DMS 273 (cell line): ENCODE measurements around the gene ZBTB7C.

ENCODE experiments used
- DNase-seq: peaks from one replicate; lab custom pipeline; 2025; ENCODE audit not compliant: unreplicated experiment; lab: John Stamatoyannopoulos, UW

ZBTB7C gene

DNA sequence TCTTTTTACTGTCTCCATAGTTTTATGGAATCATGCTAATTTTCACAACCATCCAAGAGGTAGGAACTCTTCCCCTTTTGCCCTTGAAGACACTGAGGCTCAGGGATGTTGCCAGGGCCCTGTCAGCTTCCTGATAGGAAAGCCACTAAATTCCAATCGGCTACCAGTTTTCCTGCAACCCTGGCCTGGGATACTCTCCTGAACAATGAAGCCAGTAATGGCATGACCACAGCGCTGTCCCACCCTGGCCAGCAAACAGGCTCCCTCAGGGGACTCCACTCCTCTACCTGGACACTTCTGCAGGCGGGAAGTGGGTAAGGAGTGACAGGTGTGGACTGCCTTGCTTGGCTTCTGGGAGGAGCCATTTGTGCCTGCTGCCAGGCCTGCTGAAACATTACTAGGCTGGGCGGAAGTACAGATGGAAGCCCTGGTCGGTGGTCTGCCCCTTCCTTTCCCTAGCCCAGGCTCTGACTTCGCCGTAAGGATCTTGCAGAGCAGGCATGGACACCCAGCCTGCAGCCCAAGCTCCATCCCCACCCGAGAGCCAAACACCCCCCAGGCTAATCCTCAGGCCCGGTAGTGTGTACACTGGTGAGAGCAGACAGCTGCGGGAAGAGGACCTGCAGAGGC is 400.0 kb downstream of the ZBTB7C start:
- no peak for DNase-seq

DNA sequence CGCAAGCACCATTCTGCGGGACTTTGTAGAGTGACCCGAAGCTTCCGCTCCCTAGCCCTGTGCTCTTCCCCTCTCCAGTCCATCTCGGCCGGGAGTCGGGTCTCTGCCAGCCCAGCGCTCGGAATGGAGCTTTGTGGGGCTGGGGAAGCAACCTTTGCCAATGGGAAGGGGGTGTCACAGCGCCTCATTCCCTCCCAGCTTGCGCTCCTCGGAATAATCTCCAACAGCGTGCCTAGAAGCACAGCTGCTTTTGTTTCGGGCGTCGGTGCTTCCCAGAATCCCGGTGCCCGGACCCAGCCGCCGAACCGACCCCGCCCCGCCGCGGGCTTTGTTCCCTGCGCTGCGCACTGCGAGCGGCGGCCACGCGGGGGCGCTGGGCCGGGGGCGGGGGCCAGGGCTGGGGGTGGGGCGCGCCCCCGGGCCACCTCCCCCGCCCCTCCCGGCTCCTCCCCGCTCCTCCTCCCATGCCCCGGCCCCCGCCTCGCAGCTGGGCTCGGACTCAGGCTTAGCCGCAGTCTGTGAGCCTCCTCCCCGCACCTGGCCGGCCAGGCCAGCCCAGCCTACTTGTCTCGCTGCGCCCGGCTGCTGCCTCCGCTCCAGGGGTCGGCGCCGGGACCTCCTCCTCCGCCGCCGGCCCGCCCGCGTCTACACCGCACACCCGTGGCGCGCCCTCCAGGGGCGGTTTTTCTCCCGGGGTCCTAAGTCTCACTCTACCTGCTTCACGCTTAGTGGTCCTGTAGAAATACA is 401.1 kb downstream of the ZBTB7C start:
- DNase-seq, result peak; percentile 87

DNA sequence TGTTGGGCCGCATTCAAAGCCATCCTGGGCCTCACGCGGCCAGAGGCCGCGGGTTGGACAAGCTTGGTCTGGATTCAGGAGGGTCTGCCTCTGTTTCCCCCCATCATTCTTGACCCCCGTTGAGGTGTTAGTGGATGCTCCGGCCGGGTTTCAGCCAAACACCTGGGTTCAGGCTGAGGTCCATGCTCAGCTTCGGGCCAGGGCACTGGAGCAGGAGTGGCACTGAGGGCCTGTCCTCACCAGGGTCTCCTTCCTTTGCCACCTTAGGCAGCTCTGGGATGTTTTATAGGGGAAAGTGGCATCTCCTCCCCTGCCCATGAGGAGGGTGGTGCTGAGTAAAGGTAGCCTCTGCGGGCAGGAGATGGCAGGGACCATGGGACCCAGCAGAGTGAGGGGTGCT is 401.8 kb downstream of the ZBTB7C start:
- DNase-seq, result no peak

DNA sequence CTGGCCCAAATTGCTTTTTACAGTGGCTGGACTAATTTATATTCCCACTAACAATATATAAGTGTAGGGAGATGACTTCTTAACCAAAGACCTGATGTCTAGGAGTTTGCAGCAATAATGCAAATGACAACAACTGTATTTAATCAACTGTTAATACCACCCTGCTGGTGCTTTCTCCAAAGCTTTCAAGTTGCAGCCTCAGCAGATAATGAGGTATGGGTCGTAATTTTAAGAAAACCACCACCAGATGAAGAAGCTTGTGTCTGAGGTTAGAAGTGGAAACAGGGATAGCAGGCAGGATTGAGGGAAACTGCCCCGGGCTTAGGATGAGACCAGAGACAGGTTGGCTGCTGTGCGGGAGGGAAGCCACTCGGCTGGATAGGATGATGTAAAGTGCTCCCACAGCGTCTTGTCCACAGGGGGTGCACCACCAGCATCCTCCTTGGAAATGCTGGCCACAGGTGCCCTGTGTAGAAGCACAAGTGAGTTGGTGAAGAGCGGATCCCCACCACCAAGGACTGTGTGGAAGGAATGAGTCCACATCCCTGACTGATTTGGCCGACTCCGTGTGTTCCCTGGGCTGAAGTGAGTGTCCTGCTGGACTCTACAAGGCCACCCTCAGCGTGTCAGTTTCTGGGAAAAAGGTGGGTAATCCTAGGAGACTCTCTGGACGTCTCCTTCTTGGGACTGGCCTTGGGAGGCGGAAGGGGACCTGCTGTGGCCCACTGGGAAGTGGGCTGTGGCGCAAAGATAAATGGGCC is 402.6 kb downstream of the ZBTB7C start:
- no peak for DNase-seq

DNA sequence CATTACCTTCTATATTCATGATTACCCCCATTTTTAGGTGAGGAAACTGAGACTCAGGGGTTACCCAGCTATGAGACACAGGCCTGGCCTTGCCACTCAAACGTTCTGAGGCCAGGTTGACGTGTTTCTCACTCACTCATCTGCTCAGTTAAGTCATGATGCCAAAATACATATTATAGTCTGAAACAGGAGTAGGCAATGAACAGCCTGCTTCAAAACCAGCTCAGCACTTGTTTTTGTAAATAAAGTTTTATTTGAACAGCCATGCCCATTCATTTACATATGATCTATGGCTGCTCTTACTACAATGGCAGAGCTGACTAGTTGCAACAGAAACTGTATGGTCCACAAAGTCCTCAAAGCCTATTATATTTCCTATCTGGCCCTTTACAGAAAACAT is 404.6 kb downstream of the ZBTB7C start:
- DNase-seq, result no peak

DNA sequence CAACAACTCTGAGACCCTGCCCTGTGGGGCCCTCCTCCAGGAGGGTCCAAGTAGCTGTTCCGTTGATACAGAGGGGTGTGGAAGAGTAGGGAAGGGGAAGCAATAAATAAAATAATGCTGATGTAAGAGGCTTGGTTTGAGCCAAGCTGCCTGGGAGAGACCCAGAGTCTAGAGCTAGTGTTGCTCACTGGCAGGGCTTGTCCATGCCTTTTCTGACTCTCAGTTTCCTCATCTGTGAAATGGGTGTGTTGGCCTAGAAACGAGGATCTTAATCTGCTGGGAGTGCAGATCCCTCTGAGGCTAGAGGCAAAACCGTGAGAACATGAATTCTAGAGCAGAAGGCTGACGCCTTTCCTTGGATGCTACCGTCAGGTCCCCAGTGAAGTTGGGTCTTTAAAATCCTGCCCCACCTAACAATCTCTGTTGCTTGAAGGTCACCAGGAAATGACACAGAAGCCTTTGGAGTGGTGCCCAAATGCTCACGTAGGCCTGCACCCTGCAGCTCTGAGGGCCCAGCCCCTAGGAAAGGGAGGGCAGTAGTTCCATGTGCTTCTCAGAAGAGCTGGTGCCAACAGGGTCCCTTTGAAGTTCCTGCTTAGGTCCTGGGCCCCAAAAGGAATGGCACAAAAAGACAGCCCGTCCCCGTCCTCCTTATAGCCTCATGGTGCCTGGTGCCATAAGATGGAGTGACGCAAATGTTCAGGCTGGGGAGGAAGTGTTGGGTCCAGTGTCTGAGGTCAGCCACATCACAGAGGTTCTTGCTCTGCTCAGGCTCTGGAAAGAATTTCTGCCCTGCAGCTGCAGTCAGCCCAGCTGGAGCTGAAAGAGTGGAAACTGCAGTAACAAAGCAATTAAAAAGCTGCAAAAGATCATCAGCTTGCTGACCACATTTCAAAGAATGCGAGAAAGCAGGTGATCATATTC is 405.5 kb downstream of the ZBTB7C start:
- no peak for DNase-seq

DNA sequence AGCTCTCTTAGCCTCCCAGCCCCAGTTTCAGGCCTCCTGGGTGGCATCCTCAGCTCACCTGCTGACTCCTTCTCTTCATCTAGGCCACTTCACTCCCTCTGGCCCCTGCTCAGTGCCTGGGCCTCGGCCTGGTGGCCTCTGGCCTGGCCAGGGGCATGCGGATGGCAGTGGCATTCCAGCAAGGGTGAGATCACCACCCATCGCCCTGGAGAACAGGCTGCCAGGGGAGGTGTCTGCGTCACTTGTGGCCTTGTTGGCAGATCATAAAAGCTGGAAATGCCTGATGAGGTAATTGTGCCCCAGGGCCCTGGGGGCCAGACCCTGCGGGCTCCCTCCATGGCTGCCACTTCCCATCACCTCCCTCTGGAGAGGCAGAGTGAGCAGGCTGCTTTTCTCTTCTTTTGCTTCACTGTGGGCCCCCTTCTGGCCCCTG is 406.2 kb downstream of the ZBTB7C start:
- peak; percentile 33 for DNase-seq

DNA sequence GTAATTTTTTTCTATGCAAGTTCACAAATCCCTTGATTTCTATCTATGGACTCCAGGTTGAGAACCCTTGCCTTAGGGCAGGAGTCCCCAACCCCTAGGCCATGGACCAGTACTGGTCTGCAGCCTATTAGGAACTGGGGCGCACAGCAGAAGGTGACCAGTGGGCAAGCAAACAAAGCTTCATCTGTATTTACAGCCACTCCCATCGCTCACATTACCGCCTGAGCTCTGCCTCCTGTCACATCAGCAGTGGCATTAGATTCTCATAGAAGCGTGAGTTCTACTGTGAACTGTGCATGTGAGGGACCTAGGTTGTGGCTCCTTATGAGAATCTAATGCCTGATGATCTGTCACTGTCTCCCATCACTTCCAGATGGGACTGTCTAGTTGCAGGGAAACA is 408.5 kb downstream of the ZBTB7C start:
- no peak for DNase-seq

DNA sequence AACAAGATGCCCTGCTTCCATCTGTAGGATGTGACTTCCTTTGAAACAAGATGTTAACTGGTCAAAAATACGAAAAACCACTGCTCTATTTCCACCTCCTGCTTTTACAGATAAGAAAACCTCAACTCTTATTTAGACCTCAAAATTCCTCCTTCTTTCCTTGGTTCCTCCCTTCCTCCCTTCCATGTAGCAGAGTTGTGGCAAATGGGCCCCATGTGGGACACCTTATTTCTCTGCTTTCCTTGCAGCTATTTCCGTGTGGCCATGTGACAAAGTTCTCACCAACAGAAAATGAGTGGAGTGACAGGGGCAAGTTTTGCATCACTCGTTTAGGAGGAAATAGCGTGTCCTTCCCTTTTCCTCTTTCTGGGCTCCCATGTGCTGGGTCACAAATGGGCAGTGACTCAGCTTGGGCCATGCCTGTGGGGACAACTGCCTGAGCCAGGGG is 409.4 kb downstream of the ZBTB7C start:
- no peak for DNase-seq

DNA sequence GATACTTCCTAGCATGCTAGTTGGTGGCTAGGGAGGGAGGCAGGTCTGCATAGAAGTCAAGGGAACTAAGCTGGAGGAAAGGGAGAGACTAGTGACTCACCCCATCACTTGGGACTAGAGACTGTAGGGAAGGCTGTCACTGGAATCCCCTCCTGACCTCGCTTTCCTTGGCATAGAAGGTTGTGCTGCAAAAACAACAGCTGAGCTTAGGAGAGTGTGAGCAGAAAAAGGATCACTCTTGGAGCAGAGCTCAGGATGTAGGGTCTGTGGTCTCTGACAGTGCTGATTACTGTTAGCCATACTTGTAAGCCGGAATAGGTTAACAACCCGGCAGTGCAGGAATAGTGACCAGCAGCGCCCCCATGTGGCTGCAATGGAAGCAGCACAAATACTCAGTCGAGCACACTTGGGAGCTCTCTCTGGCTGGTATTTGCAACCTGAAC is 411.8 kb downstream of the ZBTB7C start:
- peak; percentile 58 for DNase-seq

DNA sequence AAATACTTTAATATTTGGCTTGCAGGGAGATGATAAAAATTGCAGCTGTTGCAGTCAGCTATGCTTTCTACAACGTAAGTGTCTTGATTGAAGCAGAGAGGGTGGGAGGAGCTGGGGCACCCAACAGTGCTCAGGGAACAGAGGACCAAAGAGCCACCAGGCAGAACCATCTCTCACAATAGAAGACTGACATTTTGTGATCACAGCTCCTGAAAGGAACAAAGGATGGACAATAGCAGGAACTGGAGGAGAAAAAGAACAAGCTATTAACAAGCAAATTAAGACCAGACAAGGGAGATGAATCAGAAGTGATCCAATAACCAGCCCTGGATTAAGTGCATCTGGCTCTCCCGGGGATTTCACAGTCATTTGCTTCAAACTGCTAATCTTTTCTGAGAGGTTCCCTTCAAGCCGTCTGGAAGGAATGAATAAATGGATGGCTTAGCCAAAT is 413.1 kb downstream of the ZBTB7C start:
- DNase-seq, result no peak

DNA sequence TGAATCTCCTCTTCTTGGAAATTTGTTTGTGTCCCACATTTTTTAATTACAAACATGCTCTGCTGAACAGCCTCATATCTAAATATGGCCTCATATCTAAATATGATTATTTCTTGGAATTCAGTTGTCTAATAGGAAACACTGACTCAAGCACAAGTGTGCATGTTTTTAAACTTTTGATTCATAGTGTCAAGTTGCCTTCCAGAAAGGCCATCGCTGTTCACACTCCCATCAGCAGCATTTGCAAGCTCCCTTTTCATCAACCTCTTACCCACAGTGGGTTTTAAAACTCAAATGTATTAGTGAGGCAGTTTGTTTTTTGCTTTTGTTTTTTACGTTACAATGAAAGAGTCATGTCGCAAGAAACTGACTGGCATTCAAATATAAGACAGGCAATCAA is 413.5 kb downstream of the ZBTB7C start:
- no peak for DNase-seq

DNA sequence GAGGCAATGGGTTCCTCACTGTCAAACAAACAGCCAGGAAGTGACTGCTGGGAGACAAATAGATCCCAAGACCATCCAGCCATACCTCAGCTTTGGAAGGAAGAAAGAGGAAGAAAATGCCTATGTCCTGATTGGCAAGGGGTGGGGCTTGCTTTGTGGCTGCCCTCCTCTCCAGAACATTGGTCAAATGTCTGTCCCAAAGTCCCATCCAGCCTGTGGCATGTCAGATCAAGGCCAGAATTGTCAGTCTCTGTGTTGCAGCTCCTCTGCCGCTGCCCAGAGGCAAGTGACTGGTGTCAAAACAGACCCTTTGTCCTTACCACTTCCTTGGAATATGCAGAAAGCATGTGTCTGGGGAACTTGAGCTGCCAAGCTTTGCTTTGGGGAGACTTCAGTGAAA is 415.8 kb downstream of the ZBTB7C start:
- DNase-seq, result no peak

DNA sequence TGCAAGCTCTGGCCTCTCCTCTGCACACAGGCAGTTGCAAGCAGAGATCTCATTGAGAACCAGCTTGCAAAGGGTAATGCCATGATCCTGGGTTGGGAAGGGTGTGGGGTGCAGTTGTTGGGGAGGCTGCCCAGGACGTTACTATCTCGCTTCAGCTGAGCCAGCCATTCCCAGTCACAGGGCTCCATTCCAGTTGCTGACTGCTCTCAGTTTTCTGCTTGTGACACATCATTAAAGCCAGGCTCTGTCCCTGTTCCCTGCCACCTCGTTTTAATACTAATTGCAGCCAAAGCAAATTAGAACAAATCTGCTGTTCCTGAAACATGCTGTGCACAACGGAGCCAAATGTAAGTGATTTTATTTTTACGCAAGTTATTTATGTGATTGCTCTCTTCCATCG is 416.2 kb downstream of the ZBTB7C start:
- no peak for DNase-seq

DNA sequence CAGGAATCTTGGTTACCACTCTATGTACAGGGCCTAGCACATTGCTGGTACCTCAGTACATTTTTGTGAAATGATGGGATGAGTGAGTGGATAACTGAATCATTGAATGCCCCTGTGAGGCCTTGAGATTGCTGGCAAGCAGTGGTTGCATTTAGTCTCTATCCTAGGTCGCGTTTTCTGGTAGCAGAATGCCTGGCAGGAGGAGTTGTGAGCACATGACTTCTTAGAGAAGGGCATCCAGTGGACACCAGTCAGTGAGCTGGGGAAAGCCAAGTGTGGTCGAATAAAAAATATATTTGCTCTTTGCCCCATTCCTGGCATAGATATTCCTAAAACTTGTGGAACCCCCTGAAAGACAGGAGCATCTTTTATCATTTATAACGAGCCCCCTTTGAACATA is 416.9 kb downstream of the ZBTB7C start:
- no peak for DNase-seq

DNA sequence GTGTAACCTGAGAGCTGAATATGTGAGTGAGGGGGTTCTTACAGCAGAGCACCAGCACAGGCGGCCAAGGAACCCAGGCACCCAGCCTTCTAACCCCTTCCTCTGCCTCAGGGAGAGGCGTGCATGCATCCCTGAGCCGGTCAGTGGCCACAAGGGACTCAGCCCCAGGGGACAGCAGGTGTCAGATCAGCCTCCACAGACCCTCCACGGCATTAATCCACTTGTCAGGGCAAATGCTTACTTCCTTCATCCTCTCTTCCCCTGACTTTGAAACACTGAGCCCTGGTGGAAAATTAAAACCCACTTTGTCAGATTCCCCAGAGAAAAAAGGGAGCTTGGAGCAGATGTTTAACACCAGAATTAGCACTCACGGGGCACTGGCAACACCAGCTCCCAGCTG is 418.2 kb downstream of the ZBTB7C start:
- DNase-seq, result no peak

DNA sequence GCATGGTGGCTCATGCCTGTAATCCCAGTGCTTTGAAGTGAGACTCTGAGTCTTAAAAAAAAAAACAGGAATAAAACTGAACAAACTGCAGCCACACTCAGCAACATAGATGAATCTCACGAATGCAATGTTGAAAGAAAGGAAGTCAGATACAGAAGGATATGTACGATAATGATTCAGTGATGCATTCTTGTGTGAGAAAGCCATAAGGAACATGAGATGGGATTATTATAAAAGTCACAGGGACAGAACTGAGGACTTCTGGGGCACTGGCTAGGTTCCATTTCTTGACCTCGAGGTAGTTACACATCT is 421.8 kb downstream of the ZBTB7C start:
- no peak for DNase-seq

DNA sequence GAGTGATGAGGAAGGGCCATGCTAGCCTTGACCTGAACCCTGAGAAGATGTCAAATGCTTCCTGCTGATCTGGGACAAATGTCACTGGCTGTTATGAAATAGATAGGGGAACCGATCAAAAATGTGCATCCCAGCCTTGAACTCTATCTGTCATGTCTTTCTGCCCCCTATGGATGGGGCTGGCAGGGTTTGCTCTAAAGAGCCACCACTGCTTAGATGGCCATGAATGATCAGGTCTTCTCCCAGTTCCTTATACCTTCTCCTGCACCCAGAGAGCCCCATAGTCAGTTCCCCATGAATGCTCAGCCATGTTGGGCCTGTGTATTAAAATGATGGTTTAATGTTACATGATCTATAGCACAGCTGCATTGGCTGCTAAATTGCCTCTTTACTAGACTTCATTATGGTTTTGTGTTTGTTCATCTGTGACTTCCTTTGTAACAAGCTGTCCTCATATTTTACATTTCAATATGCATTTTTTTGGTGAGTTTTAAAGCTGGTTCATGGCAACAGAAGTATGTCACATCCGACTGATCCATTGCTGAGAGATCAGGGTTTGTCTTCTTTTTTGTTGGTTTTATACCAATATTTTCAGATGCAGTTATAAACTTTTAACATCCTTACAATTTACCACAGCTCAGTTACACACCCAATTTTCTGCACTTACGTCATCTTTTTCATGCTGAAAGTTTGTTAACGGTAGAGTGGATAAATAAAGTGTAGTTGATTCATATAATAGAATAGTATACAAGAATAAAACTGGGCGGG is 422.4 kb downstream of the ZBTB7C start:
- DNase-seq, result peak; percentile 75

DNA sequence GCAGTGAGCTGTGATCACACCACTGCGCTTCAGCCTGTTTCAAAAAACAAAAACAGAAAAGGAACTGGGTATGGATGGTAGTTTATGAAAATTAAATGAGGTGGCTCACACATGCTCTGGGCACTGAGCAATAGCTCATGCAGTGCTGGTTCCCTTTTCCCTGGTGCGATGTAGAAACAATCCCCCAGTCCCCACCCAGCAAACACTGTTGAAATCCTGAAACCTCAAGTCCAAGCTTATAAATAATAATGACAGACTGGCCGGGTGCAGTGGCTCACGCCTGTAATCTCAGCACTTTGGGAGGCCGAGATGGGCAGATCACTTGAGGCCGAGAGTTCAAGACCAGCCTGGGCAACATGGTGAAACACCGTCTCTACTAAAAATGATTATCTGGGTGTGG is 423.3 kb downstream of the ZBTB7C start:
- DNase-seq, result no peak

DNA sequence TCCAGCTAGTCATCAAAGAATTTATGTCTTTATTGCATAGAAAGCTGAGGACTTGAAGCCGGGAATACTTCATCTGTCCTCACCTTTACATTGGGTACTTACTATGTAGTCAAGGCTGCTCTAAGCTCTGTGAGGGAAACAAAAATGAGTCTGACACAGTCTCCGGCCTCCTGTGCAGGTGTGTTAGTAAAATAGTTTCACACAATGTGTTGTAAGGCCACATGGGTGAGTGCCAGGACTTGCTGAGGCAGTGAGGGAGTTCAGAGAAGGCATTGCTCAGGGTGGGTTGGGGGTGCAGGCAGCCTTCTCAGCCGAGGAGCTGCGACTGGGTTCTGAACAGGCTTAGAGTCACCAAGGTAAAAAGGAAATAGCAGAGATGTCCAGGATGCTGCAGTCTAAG is 424.2 kb downstream of the ZBTB7C start:
- no peak for DNase-seq
